SU-DHL-6 (cell line): ENCODE results near the gene MAP3K8.

ENCODE experiments used
- H2AFZ ChIP-seq: fragments of 200-600 bp; sonication (generic); 2 replicates; pipeline ENCODE4 v1.6.1; 2014; ENCODE audit warnings: low read depth, mild to moderate bottlenecking, moderate library complexity, mixed read lengths, antibody characterized with exemption, low read length; ENCODE audit not compliant: severe bottlenecking
- H3F3A ChIP-seq: fragments of 200-600 bp; shearing (Covaris generic); 2 replicates; pipeline ENCODE4 v1.6.0; 2016; ENCODE audit warnings: antibody characterized with exemption, mild to moderate bottlenecking; ENCODE audit not compliant: insufficient read depth
- H3K27ac ChIP-seq: fragments of 200-600 bp; sonication (generic); 2 replicates; pipeline ENCODE4 v1.5.1; 2016; ENCODE audit warnings: low read depth, mild to moderate bottlenecking, low read length, moderate library complexity, mixed read lengths
- H3K27me3 ChIP-seq: fragments of 200-600 bp; sonication (generic), shearing (Covaris generic); 2 replicates; pipeline ENCODE4 v1.6.0; 2014; ENCODE audit warnings: mild to moderate bottlenecking, low read length
- H3K36me3 ChIP-seq: fragments of 200-600 bp; sonication (generic); 2 replicates; pipeline ENCODE4 v1.6.1; 2014; ENCODE audit warnings: mild to moderate bottlenecking, low read length, mixed read lengths
- H3K4me2 ChIP-seq: fragments of 300-600, 200-600 bp; shearing (Covaris generic), sonication (generic); 2 replicates; pipeline ENCODE4 v1.6.0; 2014; ENCODE audit warnings: low read length, low read depth, mild to moderate bottlenecking; ENCODE audit not compliant: poor library complexity, severe bottlenecking
- H3K4me3 ChIP-seq: fragments of 200-600 bp; sonication (generic); 2 replicates; pipeline ENCODE4 v1.5.1; 2014; ENCODE audit warnings: antibody characterized with exemption, low read length, mild to moderate bottlenecking, mixed read lengths; ENCODE audit not compliant: insufficient read depth, poor library complexity, severe bottlenecking
- H3K79me2 ChIP-seq: fragments of 200-600 bp; sonication (generic); 2 replicates; pipeline ENCODE4 v1.6.1; 2014; ENCODE audit warnings: mild to moderate bottlenecking, low read length, moderate library complexity; ENCODE audit not compliant: insufficient read depth
- H3K9ac ChIP-seq: fragments of 200-600 bp; sonication (generic); 2 replicates; pipeline ENCODE4 v1.7.0; 2014; ENCODE audit warnings: mild to moderate bottlenecking, low read length
- H3K9me2 ChIP-seq: fragments of 200-600 bp; sonication (generic); replicated peaks from 2 replicates; pipeline ENCODE4 v1.6.1; 2014; ENCODE audit warnings: low read length; ENCODE audit not compliant: insufficient read depth
- H3K9me3 ChIP-seq: fragments of 200-600 bp; sonication (generic); 2 replicates; pipeline ENCODE4 v1.6.1; 2014; ENCODE audit warnings: low read length, mixed read lengths; ENCODE audit not compliant: insufficient read depth
- H4K20me1 ChIP-seq: fragments of 200-600 bp; sonication (generic); 2 replicates; pipeline ENCODE4 v1.6.1; 2014; ENCODE audit warnings: low read depth, mild to moderate bottlenecking, antibody characterized with exemption, low read length, moderate library complexity, mixed read lengths
- EZH2phosphoT487 ChIP-seq: fragments of 200-600 bp; sonication (generic), shearing (Covaris generic); conservative IDR thresholded peaks from 2 replicates; pipeline ENCODE4 v1.6.1; 2018; ENCODE audit warnings: mild to moderate bottlenecking, antibody characterized with exemption, low read length, moderate library complexity, mixed read lengths
- TF ChIP-seq, protein P1 (sequence below): fragments of 200-600 bp; sonication (generic); IDR thresholded peaks from one replicate; pipeline ENCODE4 v1.5.1; 2017; ENCODE audit warnings: antibody characterized with exemption, mild to moderate bottlenecking, low read length, moderate library complexity; ENCODE audit not compliant: insufficient read depth, poor library complexity, severe bottlenecking

Gene MAP3K8

DNA sequence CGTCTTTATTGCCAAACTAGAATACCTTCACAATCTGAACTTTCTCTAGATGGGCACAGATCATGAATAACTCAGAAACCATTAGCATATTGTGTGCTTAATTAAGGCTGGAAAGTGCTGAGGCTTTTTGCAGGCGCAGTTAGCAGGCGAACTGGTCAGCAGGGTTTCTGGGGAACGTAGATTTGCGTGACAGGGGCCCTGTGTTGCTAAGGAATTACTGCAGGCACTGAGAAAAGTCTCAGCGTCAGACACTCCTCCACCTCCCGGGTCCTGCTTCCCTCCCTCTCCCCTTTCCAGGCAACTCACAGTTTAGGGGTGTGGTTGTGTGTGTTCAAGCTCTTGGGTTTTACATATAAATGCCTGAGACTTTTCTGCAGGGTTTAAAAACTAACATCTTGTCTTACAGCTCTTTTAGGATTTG lies 2.2 kb downstream of the MAP3K8 start:
- Histone ChIP-seq H3K9me2 (no peaks in the 10 kb centered on the region), H4K20me1 (no peaks in the 10 kb centered on the region), H3K4me2 (peak overlapping the region; percentile 39), H3K27ac (no peak overlapping the region), H3K79me2 (no peaks in the 10 kb centered on the region), H3K9ac (no peak overlapping the region), H3K36me3 (no peaks in the 10 kb centered on the region), H3K27me3 (no peaks in the 10 kb centered on the region), H3K4me3 (no peak overlapping the region), H3F3A (peaks cover 6% of the 10 kb centered on the region; the same call in 1 of the 2 replicates), H2AFZ (no peak overlapping the region), H3K9me3 (no peaks in the 10 kb centered on the region)
- TF ChIP-seq, protein P1, sequence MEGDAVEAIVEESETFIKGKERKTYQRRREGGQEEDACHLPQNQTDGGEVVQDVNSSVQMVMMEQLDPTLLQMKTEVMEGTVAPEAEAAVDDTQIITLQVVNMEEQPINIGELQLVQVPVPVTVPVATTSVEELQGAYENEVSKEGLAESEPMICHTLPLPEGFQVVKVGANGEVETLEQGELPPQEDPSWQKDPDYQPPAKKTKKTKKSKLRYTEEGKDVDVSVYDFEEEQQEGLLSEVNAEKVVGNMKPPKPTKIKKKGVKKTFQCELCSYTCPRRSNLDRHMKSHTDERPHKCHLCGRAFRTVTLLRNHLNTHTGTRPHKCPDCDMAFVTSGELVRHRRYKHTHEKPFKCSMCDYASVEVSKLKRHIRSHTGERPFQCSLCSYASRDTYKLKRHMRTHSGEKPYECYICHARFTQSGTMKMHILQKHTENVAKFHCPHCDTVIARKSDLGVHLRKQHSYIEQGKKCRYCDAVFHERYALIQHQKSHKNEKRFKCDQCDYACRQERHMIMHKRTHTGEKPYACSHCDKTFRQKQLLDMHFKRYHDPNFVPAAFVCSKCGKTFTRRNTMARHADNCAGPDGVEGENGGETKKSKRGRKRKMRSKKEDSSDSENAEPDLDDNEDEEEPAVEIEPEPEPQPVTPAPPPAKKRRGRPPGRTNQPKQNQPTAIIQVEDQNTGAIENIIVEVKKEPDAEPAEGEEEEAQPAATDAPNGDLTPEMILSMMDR = no peak
- no peak for TF ChIP-seq EZH2phosphoT487

DNA sequence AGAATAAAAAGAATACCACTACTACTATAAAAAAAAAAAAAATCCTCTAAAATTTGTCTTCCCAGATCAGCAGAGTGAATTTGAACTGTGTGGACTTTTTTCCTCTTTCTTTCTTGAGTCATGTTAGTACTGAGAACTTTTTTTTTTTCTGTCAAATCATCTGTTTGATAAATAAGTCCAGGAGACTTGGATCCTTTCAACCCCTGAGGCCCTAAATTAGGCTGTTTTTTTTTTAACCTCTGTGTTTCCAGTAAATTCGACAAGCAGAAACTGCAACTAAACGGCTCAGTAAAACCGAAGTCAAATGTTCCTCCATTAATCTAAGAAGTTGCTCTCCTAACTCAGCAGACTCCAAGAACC lies 2.7 kb downstream of the MAP3K8 start:
- peak overlapping the region; percentile 3; the same call in 1 of the 2 replicates for H3K9ac ChIP-seq

DNA sequence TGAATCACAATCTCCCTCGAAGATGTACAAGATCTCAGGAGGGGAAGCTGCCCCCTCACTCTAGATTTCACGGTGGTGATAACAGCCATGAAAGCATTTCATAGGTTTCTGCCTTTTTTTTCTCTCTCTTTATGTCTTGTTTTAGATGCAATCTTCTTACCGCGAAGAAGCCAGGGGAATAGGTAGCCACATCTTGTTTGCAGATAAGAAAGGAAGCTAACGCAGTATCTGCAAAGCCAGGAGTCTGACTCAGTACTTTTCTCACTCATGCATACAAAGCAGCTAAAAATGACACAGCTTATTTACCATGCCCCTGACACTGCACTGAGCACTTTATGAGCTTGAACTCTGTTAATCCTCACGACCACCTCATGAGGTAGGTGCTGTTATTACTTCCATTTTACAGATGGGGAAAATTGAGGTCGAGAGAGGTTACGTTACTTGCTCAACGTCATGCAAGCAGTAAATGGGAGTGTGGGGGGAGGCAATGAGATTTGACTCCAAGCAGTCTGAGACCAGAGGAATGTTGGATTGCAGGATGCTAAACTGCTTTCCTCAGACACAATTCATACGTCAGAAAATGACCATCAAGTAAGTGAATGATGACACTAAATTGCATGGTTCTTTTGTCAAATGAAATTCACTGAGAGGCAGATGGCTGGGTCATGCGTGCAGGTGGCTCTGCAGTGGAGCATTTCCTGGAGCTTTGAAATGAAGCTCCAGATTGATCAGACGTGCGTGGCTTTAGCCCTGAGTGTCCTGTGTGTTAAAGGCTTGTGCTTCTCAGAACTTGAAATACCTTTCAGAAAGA lies 3.3 kb downstream of the MAP3K8 start:
- Histone ChIP-seq H3K36me3 (no peaks in the 10 kb centered on the region), H3K79me2 (no peaks in the 10 kb centered on the region), H4K20me1 (no peaks in the 10 kb centered on the region), H3K4me2 (peak overlapping the region; percentile 39), H3K27me3 (no peaks in the 10 kb centered on the region), H3K27ac (no peak overlapping the region), H3K9me2 (no peaks in the 10 kb centered on the region), H3F3A (peaks cover 6% of the 10 kb centered on the region; the same call in 1 of the 2 replicates), H2AFZ (no peak overlapping the region), H3K9me3 (no peaks in the 10 kb centered on the region), H3K9ac (peak overlapping the region; percentile 3; the same call in 1 of the 2 replicates), H3K4me3 (no peak overlapping the region)
- TF ChIP-seq EZH2phosphoT487 = no peak
- TF ChIP-seq, protein P1 = no peak

More for the DNA sequence above, 2.7 kb downstream of the MAP3K8 start:
- Histone ChIP-seq H2AFZ (no peak overlapping the region), H3F3A (peaks cover 6% of the 10 kb centered on the region; the same call in 1 of the 2 replicates), H4K20me1 (no peaks in the 10 kb centered on the region), H3K9me3 (no peaks in the 10 kb centered on the region), H3K4me3 (no peak overlapping the region), H3K4me2 (peak overlapping the region; percentile 39), H3K27ac (no peak overlapping the region), H3K79me2 (no peaks in the 10 kb centered on the region), H3K9me2 (no peaks in the 10 kb centered on the region), H3K27me3 (no peaks in the 10 kb centered on the region), H3K36me3 (no peaks in the 10 kb centered on the region)
- TF ChIP-seq EZH2phosphoT487 = no peak
- TF ChIP-seq, protein P1 = no peak
